CD4-positive, alpha-beta T cell treated with Interleukin-4 for 1 hour (primary cell): ENCODE data around the gene CAMK2N1.
A peak's percentile ranks its signal among the peaks of the same experiment; 100 is the strongest.

Experiments
- DNase-seq, 2 donors: peaks; one replicate each; pipeline ENCODE4 v3.0.0-alpha.2; 2020 to 2022

The CAMK2N1 gene

GRCh38 chr1:20496241-20496661 lies 10.2 kb upstream of the CAMK2N1 start:
- no peak for DNase-seq

DNA sequence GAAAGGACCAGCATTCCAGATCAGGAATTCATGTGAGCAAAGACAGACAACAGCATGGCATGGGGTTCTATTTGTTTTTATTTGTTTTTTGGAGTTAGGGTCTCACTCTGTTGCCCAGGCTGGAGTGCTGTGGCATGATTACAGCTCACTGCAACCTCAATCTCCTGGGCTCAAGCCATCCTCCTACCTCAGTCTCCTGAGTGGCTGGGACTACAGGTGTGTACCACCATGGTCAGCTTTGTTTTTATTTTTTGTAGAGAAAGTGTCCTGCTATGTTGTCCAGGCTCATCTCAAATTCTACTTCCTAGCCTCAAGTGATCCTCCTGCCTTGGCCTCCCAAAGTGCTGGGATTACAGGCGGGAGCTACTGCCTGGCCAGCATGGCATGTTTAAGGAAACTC lies 9.7 kb upstream of the CAMK2N1 start:
- no peak for DNase-seq

DNA sequence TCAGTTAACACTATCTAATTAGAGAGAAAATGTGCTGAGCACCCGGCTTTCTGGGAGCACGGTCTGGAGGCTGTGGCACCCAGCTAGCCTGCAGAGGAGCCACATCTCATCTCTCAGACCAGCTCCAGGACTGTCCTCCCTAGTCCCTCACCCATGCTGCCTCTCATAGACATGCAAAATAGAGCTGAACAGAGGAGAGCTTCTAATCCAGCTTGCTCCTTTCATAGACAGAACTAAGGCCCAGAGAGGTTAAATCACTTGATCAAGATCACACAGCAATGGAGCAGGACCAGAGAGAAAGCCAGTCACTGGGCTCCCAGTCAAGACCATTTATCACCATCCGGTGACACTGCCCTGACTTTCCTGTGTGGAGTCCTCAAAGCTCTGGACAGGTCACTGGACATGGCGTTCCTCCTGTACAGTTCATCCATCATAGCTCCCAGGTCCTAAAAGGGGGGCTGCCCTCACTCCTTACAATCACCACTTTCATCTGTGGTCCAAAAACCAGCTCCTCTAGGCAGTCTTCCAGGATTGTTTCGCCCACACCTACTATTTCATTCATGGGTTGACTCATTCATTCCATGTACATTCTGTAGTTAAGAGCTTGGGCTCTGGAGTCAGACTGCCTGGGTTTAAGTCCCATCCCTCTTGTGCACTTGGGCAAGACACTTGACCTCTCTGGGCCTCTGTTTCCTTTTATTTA lies 8.8 kb upstream of the CAMK2N1 start:
- DNase-seq, result no peak

DNA sequence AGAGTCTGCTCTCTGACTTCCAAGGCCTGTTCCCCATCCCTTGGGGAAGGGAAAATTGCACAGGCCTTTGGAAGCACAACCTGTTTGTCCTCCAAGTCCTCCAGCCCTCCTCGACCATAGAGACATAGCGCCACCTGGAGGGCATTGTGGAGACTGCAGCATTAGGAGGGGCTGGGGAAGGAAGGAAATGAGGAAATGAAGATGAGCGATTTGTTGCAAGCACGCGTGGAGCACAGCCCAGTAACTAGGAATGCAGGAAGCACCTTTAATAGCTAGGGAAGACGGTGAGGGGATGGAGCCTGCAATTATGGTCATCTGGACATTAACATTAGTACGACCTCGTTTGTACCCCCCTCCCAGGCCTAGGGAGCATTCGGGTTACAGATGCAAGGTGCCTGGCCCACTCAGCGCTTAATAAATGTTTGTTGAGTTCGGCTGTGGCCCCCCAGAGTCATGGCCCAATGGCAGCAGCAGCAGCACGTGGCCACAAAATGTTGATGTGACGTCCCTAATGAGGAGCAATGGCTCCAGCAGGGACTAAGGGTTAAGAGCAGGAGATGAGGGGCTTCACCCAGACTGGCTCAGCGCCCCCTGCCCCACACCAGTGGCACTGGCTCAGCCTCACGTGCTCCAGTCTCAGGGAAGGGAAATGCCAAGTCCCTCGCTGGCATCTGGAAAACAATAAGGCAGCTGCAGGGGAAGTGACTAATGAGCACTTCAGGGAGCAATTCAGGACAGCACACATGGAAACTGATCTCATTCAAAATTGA lies 8.0 kb upstream of the CAMK2N1 start:
- DNase-seq, result peak; percentile 80 to 82

- no peak for DNase-seq
Measured at GRCh38 chr1:20493309-20493708, 7.3 kb upstream of the CAMK2N1 start.

- no peak for DNase-seq
Measured at GRCh38 chr1:20492751-20493150, 6.7 kb upstream of the CAMK2N1 start.

- DNase-seq, result no peak
Measured at GRCh38 chr1:20491866-20492265, 5.9 kb upstream of the CAMK2N1 start.

DNA sequence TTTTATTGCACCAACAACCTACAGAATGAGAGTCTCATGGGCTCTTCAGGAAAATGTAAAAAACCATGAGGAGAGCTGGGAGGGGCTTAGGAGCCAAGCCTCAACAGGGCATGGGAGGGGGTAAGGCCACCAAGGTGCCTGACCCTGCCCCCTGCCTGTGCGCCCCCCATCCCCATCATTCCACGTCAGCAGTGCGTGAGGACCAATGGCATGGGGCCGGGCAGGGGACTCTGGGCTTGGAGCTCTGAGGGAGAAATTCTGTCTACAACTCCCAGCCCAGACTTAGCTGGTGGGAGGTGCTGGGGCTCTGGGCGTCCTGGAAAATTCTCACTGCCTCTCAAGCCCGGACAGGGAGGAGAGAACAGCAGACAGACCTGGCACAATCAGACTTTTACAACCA lies 5.2 kb upstream of the CAMK2N1 start:
- no peak for DNase-seq

- DNase-seq, result no peak
Measured at GRCh38 chr1:20487236-20487590, 1.2 kb upstream of the CAMK2N1 start.

DNA sequence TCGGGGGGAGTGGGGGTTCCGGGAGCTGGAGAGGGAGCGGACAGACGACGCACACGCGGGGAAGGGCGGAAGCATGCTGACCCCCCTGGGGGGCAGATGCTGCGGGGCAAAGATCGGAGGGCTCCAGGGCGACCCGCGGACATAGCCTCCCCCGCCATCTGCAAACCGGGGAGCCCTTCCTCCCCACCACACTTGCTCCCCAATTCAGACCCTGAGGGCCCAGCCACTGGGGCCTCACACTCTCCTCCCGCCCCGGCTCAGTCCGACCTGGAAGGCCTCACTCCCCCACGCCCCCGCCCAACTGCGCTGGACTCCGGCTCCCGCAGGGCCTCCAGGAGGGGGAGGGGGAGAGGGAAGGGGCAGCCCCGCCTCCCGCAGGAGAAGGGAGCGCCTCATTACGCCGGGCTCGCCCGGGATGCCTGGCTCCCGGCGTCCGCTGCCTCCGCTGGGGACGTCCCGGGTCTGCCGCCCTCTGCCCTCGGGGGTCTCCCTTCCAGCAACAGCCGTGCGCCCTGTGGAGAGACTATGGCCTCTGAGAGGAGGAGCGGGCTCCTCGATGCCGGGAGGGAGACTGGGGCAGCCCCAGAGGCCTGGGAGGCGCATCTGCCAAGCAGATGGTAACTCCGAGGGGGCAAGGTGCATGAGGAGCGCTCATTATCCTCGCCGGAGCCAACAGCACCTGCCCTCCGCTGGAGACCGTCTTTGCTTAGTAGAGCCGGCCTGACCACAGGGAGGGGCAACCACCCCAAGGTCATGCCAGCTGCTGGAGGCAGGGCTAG lies 636 bp upstream of the CAMK2N1 start:
- DNase-seq, result no peak

- no peak for DNase-seq
Measured at GRCh38 chr1:20484519-20485462, 1.2 kb downstream of the CAMK2N1 start.

GRCh38 chr1:20483833-20484518 lies 2.0 kb downstream of the CAMK2N1 start:
- no peak for DNase-seq

- DNase-seq, result no peak
Measured at GRCh38 chr1:20483098-20483832, 2.7 kb downstream of the CAMK2N1 start.

GRCh38 chr1:20481643-20482498 lies 4.1 kb downstream of the CAMK2N1 start:
- DNase-seq, result no peak

- no peak for DNase-seq
Measured at GRCh38 chr1:20480951-20481617, 4.9 kb downstream of the CAMK2N1 start.

GRCh38 chr1:20480243-20480944 lies 5.6 kb downstream of the CAMK2N1 start:
- DNase-seq, result no peak

DNA sequence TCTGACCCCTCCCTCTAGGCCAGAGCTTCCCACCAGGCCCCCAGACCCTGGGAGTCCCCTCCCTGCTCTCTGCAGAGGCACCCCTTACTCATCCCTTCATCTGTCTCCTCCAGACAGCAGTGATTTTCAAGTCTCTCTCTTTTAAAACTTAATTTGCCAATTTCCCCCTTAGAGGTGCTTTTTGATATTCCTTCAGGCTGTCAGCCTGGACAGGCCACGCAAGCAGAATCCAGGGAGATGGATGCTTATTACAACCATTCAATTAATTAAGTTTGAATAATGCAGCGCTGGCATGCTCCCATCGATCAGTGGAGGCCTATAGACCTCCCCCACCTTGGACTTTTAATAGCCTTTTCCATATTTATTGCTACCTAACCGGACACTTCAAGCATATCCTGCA lies 6.2 kb downstream of the CAMK2N1 start:
- no peak for DNase-seq

DNA sequence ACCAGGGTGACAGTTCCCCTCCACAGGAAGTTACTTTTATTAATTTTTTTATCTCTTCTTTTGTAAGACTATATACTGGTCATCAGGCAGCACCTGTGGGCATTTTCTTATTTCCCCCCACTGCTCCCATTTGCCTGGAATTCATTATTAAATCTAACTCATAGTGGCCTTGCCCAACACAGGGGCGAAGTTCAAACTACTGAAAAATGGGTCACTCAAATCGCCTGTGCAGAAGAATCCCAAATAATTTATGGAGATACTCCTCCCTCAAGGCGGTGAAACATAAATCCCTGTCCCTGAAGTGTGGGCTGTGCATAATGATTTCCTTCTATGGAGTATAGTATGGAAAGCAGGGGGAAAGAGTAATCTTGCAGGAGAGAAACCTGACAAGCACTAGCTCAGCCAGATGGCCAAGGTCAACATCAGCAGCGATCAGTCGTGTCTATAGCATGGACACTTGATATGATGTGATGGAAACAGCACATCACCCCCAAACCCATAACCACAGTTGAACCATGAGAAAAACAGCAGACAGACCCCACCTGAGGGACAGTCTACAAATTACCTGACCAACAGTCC lies 7.9 kb downstream of the CAMK2N1 start:
- DNase-seq, result no peak
